ENCODE data around the gene HOXB5.

HOXB5 gene

DNA sequence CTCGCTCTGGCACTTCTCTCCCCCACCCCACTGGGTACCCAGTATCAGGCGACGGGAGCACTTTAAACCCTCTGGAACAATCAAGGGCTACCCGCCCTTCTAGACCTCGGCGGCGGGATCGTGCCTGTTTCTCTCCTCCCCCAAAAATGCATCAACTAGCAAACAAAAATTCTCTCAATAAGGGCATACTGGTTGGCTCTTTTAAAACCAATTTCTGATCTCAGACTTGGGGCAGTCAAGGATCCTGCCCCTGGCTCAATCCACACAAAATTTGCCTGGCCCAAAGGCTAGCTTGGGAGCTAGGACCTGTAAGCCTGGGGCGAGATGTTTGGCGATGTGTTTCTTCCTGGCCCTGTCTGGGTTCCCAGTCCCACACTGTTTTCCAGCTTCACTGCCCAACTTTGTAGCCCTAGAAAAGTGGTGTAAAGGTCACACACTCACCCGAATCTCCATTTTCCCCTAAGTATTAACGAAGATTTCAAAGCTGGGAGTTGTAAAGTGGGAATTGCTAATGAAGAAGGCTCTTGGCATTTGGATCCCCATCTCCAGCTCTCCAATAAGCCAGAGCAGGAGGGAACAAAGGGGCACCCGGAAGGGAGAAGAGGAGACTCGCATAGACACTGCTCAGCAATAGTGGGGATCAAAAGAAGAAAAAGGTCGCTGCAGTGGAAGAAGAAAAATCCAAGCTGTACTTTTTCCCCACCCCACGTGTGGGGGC is 34.3 kb downstream of the HOXB5 start:
- no peak for DNase-seq

DNA sequence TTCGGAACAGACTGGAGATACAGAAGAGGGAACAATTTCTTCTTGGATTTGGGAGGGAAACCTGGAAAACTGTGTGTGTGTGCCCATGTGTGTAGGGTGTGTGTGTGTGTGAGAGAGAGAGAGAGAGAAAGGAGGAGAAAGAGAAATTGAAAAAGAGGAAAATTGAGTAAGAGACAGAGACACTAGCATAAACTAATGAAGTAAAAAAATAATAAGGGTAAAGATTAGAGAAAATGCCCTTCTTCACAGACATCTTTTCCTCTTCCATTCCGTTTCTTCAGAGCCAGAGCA is 34.8 kb downstream of the HOXB5 start:
- no peak for DNase-seq

DNA sequence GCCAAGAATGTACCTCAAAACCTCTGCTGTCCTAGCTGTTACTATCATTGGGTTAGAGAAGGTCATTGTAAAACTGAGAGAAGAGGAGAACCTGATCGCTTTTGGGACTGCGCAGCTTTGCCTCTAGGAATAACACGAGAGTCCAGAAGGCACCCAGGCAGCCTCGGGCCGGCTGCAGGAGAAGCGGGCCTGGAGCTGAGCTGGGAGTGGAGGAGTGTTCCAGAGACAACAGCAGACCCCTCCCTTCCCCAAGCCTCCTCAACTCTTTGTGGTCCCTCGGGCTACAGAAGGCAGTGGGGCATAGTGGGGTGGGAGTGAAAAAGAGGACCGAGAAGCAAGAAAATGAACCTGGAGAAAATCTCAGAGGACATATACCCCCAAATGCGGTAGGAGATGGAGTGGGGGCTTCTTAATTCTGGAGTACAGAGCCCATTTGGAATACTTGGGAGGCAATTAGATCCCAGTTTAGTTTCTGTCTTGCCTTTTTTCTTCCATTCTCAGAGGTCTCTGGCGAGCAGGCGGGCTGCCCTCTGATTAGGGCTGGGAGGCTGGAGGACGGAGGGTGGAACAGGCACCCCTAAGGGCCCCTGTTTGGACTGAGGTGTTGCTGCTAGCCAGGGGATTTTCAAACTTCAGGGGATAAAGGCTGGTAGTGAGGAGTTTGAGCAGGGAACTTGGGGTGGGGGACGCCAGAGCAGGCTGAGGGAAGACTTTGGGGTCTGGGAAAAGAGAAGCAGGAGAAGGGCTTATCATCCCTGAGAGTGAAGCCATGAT is 35.3 kb downstream of the HOXB5 start:
- no peak for DNase-seq

DNA sequence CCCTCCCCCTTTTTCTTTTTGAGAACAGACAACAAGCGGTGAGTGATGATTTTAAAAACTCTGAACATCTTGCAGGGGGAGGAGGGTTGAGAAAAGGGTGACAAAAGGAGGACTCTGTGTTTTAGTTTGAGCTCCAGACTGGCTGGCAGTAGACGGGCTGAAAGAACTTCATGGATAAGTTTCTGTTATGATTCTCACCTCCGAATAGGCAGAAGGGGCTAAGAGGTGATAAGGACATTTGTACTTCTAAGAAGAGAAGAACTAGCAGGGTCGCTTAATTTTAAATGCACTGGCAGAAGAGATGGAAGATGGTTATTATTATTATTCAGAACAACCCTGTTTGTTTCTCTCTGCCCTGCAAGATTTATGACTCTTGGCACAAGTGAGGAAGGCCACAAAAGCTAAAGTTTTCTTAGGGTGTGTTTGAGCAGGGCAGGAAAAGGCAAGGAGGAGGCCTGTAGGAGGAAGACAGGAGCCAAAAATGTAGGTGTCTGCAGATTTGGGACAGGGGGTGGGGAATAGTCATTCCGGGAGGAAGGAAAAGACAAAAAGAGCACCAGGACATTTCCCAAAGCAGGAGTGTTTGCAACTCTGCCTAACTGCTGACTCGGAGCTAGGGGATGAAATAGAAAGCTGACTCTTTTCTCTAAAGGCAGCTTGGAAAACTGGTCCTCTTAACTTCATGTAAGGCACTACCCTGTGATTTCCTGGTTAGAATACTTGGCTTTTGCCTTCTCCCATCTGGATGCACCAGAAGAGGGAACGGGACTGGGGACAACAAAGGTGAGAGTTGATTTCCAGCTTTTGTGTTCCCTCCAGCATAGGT is 36.8 kb downstream of the HOXB5 start:
- DNase-seq = peak; percentile 65

DNA sequence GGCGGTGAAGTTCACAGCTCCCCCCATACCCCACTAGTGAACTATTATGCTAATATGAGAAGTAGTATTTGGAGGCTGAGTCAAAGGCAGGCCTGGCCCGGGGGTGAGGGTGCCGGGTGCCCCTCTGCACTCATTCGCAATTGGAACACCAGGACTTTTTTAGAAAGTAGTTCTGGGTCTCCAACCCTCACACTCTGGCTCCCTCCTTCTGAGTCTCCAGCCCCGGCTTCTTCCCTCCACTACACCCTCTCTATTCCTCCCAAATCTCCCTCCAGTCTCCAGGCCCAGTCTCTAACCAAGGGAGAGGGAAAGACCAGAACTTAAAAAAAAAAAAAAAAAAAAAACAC is 37.4 kb downstream of the HOXB5 start:
- no peak for DNase-seq

DNA sequence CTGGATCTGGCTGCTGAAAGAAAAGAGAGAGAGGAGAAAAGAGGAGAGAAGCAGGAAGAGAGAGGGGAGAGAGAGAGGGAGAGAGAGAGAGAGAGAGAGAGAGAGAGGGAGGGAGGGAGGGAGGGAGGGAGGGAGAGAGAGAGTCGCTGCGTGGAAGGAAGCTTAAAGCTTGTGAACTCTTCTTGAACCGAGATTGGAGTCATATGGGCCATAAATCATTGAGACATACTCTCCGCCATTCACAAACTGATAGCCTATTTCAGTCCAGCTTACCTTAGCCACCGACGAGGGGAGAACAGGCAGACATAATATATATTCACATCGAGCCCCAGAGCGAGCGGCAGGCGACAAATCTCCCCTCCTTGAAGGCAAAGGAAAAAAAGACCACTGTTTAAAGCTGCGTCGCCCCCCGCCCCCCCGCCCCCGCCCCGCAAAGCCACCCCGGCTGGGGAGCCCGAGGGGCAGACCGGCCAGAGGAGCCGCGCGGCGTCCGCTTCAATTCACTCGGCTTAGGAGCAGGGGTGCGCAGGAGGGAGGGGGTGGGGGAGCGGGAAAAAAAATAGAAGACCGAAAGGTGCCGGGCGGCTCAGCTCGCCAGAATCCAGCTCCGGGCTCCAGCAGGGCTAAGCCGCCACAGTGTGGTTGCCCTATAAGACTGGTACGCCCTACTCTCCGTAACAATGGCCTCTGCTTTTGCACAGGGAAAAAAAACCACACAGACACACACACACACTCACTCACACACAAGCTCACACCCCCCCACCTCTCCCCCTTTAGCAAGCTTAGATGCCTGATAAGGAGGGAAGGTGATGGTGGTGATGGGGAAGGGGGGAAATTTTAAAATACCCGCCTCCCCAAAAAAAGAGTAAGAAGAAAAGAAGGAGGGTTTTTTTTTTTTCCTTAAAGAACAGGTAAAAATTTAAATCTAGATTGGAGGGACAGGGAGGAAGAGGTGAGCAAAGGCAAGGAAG is 38.0 kb downstream of the HOXB5 start:
- peak; percentile 98 for DNase-seq

DNA sequence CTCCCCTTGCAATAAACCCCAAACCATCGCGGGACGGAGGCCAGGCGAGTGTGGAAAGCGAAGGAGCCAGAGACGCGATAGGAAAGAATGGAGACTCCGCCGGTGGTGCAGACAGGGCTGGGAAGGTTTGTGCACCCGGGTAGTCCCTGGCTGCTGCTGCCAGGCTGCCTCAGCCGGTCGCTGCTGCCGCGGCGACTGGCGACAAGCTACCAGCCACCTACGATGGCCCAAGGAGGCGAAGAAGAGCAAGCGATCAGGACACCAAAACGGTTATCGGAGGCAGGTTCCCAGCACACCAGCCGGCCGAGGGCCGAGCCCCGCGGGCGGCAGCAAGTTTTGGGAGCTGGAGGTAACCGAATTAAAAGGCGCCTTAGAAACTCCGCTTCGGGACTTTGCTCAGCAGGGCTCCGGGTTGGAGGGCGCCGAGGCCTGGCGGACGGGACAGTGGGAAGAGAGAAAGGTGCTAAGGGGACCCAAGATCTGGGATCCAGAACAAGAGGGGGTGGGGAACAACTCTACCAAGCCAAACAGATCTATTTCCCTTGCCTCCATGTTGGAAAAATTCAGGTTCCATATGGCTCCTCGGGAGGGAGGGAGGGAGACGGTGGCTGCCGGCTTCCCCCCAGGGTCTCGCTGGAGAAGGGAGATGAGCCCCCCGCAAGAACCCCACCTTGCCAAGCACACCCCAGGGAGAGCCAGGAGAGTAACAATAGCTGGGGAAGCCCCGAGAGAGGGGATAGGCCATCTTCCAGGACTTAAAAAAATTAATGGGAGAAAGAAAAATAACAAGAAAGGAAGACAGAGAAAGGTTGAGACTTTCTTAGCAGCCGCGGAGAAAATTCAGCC is 38.9 kb downstream of the HOXB5 start:
- DNase-seq = peak; percentile 36

DNA sequence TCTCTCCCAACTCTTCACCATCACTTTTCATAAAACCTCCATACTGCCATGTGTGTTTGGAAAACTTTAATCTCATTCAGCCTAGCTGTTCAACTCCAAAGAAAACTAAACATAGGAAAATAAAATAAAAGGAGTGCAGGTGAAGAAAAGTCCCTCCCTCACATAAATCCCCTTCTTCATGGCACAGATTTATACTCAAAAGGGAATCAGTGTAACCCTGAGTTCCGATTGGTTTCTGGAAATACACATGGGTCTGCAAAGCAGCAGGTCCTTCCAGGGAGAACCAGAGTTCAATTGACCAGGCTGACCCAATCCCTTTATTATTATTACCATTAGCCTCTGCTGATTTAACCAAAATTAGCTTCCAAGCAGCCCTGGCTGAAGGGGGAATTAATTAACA is 39.8 kb downstream of the HOXB5 start:
- DNase-seq = peak; percentile 8

DNA sequence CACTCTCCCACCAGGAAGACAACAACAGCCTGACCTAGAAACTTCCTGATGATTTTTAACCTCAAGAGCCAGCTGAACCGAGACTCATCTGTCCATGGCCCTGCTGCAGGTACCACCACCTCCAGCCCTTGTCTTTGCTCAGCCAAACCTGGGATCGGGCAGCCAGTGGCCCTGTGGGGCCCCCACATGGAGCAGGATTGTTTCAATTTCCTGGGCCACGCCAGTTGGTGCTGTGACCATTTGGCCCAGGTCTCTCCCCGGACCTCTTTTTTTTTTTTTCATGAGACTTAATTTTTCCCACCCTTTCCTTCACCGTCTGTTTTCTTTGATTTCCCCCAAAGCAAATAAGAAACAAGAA is 40.4 kb downstream of the HOXB5 start:
- no peak for DNase-seq

DNA sequence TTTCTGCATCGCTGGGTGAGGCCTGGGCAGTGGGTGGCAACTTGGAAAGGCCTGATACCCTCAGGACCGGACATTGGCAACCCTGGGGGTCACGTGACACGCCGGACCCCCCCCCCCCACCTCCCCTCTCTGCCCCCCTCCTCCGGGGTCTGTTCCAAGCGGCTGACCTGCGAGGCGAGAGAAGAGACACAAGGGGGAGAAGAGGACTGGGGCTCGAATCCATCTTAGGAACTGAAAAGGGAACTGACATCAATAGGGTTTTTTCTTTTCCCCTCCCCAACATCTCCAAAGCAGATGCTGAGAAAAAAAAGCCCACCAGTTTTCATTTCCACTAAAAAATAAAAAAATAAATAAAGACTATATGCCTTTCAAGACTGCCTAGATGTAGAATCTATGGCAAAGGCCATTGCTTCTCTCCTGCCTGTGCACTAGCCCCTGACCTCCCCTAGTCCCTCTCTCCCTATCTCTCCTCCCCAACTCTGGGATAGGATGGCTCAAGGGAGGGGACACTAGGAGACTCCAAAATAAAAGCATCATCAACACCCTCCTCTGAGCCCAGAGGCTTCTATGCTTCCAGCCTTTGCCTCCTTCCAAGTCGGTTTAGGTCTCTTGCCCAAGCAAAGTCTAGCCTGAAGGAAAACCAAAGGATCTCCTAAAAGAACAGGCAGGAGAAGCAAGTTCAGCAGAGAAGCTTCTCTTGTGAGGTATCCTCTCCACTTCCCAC is 41.0 kb downstream of the HOXB5 start:
- peak; percentile 53 for DNase-seq

DNA sequence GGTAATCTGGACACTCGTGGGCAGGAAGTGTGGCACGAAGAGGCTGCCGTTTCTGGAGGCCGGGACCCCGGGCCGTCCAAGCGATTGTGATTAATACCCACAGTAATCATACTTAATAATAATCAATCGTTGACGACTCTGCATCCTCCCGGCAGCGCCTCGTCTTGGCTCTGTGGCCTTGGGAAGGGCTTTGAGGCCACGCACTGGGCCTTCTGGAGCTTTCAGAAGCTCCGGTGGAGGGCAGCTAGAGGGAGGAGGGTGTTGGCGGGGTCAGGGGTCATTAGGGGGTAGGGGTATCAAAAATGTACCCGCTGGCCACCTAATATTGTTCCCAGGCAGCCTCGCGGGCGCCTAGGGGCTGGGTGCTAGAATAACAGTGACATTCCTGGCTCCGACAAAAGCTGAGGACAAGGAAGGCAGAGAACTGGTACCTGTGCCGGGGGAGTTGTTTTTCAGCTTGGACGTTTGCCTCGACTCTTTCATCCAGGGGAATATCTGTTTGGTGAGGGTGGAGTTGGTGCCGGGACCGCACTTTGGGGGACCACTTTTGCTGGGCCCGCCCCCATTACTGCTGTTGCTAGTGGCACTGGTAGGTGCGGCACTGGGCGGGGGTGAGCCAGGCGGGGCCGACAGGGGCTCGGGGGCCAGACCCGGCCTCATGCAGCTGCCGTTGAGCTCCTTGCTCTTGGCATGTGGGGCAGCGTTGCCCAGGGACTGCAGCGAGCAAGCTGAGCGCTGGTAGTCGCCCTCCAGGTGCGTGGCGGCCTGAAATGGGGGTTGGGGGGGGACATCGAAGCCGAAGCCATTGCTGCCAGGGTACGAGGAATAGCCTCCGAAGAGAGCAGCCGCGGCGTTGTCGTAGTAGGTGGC is 41.7 kb downstream of the HOXB5 start:
- DNase-seq = no peak

DNA sequence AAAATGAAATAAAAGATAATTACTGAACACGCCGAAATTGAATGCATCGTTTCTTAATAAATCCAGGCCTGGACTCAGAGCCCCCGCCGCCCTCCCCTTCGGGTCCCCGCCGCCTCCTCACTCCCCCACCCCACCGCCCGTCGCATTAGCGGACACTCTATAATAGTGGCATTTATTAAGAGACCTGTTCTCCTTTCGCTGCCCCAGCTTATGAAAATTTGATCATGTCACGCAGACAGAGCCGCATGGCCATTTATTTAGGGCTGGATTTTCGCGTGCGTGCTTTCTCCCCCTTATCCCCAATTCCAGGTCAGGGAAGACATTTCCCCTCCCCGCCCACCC is 42.4 kb downstream of the HOXB5 start:
- DNase-seq = no peak

DNA sequence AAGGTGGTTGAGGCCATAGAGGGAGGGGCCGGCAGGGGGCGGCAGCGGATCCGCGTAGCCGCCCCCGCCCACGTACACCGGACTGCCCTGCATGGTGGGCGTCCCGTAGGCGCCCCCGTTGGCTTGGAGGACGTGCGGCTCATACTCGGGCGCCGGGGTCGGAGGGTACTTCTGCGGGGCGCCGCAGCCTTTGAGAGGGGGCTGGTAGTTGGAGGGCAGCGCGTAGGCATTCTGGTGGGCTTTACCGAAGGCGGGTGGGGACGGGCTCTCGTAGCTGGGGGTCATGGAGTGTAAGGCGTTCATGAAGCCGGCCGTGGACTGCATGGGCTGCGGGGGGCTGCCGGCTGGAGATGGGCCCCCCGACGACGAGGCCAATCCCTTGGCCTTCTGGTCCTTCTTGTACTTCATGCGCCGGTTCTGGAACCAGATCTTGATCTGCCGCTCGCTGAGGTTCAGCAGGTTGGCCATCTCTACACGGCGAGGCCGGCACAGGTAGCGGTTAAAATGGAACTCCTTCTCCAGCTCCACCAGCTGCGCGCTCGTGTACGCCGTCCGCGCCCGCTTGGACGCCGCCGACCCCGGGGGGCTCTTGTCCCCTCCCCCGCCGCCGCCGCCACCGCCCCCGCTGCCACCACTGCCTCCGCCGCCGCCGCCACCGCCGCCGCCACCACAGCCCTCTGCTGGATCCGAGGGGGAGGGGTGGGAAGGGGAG is 42.9 kb downstream of the HOXB5 start:
- no peak for DNase-seq

DNA sequence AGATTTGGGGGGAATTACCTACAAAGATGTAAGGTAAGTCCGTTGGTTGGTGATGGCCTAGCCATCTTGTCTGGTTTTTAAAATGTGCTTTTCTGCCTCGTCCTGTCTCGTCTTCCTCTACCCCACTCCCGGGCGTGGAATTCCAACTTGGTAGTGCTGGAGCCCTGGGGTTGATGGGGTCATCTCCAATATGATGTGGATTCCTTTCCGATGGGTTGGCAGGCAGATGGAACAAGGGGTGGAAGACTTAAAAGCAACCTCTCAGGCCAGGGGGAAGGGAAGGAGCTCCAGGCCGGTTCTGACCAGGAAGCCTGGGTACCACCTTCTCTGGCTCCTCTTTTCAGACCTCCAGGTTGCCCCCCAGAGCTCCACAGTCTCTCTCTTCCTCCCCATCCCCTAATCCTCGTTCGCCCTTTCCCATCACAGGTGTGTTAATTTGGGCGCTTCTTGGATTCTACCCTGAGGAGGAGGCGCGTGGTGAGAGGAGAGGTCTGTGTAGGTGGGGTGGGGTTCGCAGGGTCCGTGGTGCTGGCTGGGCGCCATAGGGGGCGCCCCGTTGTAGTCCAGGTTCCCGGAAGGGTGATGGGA is 43.6 kb downstream of the HOXB5 start:
- DNase-seq = peak; percentile 82

DNA sequence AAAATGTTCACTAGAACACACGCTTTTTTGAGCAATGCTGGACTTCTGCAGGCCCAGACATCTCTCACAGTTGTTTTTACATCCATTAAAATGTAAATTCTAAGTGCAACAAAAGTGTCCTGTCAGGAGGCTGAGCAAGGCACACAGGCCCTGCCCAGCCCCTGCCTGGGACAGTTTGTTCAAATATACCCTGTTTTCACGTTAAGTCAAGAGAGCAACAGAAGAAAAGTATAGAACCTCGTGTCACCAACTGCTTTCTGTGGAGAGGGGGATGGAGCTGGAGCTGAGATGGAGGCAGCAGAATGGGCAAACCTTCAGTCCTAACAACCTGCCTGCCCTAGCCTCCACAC is 44.3 kb downstream of the HOXB5 start:
- no peak for DNase-seq

DNA sequence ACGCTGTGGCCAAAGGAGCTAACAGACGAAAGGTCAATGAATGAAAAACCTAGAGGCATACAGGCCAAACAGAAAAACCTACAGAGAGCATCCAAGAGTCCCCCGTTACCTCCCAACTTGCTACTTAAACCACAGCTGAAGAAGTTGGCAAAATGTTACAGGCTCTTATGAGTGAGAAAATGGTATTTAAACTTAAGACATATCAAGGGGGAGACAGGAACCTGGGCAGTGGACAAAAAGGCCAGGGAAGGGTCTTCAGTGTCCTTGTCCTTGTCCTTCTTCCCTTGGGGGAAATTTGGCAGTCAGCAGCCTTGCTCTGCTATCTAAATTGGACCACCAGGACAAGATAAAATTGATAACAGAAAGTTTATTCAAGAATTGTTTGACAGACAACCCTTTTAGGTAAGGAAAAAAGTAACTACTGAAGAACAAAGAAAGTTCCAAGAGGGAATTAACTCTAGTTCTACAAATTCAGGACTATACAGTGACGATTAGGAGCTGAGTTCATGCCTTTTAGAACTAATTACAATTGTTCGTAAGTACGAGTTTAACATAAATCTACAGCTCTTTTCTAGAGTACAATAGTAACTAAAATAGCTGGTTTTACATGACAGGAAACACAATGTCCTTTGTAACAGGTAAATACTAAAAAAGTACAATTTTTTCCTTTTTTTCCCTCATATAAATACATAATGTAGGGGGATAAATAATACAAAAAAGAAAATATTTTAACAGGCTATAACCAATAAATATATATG is 44.9 kb downstream of the HOXB5 start:
- DNase-seq = no peak

DNA sequence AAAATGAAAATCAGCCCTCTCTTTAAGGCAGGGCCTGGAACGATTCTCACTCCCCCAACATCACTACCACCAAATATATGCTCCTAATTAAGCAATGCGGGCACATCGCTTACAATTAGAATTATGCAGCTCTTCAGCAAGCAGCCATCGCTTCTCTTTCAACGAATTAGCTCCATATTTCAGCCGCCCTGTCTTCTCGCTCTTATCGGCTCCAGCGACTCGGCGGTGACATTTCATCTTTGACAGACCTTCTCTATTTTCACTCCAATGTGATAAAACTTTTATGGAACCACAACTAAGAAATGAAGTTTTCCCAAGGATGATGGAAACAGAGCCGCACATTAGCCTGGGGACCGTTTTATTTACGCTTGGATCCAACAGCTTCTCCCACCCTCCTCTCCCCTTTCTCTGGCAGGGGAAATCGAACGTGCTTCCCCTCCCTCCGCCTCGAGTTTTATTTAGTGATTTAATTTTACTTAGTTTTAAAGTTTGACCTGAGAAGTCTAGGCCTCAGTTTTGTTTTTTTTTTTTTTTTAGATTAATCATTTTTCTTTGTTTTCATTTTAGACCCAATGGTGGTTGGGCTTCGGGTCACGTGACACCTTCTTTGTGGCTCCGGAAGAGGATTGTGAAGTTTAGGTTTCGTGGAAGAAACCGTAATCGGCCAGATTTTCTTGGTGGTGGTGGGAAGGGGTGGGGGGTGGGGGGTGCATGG is 45.6 kb downstream of the HOXB5 start:
- peak; percentile 82 for DNase-seq

All from fibroblast of skin of abdomen (primary cell).